GM13977 (cell line): Measurements from ENCODE around the gene CFDP1.

ENCODE experiments used
- DNase-seq: peaks from one replicate; pipeline ENCODE4 v3.0.0; 2012; ENCODE audit warnings: low spot score
- in situ Hi-C: fragments of 300-500 bp; cut with MboI; formaldehyde crosslinking; loops from one replicate; pipeline ENCODE4 v1.12.0; 2022; ENCODE audit warnings: low sequenced_read_pairs, low pct_unique_long_range_greater_than_20kb, mixed read lengths, inconsistent platforms; ENCODE audit not compliant: unreplicated experiment
- TF ChIP-seq, protein P1 (sequence below): IDR thresholded peaks from 2 replicates; pipeline ENCODE4 v1.5.1; 2012; ENCODE audit warnings: mild to moderate bottlenecking, control low read depth; ENCODE audit not compliant: insufficient read depth; ENCODE audit errors: extremely low read depth, missing control alignments

CFDP1 gene

GRCh38 chr16:75406943-75407342 lies 26.4 kb downstream of the CFDP1 start:
- DNase-seq = no peak
- in situ Hi-C loops = no loop called here
- TF ChIP-seq, protein P1, sequence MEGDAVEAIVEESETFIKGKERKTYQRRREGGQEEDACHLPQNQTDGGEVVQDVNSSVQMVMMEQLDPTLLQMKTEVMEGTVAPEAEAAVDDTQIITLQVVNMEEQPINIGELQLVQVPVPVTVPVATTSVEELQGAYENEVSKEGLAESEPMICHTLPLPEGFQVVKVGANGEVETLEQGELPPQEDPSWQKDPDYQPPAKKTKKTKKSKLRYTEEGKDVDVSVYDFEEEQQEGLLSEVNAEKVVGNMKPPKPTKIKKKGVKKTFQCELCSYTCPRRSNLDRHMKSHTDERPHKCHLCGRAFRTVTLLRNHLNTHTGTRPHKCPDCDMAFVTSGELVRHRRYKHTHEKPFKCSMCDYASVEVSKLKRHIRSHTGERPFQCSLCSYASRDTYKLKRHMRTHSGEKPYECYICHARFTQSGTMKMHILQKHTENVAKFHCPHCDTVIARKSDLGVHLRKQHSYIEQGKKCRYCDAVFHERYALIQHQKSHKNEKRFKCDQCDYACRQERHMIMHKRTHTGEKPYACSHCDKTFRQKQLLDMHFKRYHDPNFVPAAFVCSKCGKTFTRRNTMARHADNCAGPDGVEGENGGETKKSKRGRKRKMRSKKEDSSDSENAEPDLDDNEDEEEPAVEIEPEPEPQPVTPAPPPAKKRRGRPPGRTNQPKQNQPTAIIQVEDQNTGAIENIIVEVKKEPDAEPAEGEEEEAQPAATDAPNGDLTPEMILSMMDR = no peak

- in situ Hi-C loops = no loop called here
- TF ChIP-seq, protein P1 = peak; percentile 65
- peak; percentile 48 for DNase-seq
Observed at GRCh38 chr16:75402821-75403475, 30.4 kb downstream of the CFDP1 start.

GRCh38 chr16:75402159-75402820 lies 31.0 kb downstream of the CFDP1 start:
- no peak for DNase-seq
- TF ChIP-seq, protein P1 = no peak
- in situ Hi-C loops = no loop called here

DNA sequence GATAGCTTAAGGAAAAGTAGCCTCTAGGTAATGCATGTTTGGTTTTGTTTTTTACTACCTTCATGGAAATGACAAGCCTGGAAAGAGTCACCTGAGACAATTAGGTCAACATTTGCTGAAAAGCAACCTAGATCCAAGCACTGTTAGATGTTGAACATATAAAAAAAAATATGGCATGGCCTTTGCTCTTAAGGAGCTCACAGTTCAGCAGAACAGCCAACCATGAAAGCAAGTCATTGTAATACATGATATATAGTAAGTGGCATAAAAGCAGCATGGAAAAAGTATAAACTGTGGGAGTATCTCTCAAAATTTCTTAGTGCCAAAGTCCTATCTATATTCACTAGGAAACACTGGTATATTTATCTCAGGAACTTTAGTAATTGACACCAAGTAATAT lies 31.6 kb downstream of the CFDP1 start:
- TF ChIP-seq, protein P1 = no peak
- in situ Hi-C loops = no loop called here
- no peak for DNase-seq

DNA sequence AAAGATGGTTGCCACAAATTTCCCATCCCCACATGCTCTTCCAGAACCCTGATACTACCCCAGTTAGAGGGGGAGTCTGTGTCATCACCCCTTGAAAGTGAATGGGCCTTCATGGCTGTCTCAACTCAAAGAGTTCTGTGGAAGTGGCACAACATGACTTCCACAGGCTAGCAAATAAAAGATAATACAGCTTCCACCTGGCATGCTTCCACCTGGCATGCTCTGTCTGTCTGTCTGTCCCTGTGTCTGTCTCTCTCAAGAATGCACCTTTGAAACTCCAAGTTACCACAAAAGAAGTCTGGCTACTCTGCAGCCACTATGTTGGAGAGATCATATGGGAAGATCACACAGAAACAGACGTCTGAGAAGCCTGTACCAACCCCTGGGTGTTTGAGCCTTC lies 35.0 kb downstream of the CFDP1 start:
- in situ Hi-C loops = no loop called here
- TF ChIP-seq, protein P1 = no peak
- DNase-seq = no peak

DNA sequence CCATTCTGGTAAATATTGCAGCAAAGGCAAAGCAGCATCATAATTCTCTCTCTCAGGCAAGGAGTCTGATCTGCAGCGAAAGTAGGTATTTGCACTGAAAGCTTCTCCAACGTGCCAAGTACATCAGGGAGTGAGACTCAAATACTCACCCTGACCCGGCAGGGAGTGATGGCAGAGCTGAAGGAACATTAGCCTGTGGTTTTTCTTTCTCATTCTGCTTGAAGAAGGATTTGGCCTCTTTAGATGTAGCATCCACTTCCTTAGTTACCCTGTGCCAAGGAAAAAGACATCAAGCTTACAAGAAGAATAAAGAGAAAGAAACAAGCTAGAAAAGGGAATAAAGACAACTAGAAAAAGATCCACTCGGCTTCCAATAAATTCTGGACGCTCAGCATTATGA lies 38.4 kb downstream of the CFDP1 start:
- in situ Hi-C loops = no loop called here
- no peak for DNase-seq

More for the DNA sequence above, 38.4 kb downstream of the CFDP1 start:
- TF ChIP-seq, protein P1 = no peak
